ENCODE results near the gene PFKFB1.
"Not testable (repeated sequence)": the region's sequence is repeated elsewhere in the genome, so short reads cannot be mapped to it uniquely, and the experiment has no call there.

The PFKFB1 gene

DNA sequence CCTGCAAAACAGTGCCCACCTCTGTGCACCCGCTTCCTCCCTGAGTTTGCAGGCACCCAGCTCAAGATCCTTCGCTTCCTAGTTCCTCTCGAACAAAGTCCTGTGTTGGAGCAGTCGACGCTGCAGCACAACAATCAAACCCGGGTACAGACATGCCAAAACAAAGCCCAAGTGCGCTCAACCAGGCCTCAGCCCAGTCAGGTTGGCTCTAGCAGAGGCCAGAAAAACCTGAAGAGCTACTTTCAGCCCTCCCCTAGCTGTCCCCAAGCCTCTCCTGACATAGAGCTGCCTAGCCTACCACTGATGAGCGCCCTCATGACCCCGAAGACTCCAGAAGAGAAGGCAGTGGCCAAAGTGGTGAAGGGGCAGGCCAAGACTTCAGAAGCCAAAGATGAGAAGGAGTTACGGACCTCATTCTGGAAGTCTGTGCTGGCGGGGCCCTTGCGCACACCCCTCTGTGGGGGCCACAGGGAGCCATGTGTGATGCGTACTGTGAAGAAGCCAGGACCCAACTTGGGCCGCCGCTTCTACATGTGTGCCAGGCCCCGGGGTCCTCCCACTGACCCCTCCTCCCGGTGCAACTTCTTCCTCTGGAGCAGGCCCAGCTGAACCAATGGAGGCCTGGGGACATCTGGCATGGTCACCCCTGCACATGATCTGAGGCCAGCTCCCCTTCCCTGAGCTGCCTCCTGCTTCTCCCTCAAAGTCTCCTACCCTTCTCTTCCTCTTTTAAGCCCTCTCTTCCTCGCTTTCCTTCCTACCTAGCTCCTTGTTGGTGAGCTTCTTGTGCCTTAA, 13.0 kb upstream of the PFKFB1 start:
- Mint-ChIP-seq H3K27me3 (no peaks in the 10 kb centered on the region), H3K4me3 (no peak overlapping the region), H3K27ac (no peak overlapping the region), H3K36me3 (ENCODE audit: low read depth) (peaks cover 46% of the 10 kb centered on the region), H3K9me3 (no peaks in the 10 kb centered on the region), H3K4me1 (ENCODE audit: low read depth) (peaks cover 34% of the 10 kb centered on the region)

GRCh38 chrX:55005256-55005655, 11.3 kb upstream of the PFKFB1 start:
- no peaks in the 10 kb centered on the region for H3K9me3 Mint-ChIP-seq
- peaks cover 46% of the 10 kb centered on the region for H3K4me1 Mint-ChIP-seq (ENCODE audit: low read depth)
- no peaks in the 10 kb centered on the region for H3K27me3 Mint-ChIP-seq
- H3K27ac Mint-ChIP-seq: no peak overlapping the region
- peaks cover 49% of the 10 kb centered on the region for H3K36me3 Mint-ChIP-seq (ENCODE audit: low read depth)
- no peak overlapping the region for H3K4me3 Mint-ChIP-seq

- H3K27ac Mint-ChIP-seq: no peak overlapping the region
- H3K36me3 Mint-ChIP-seq (ENCODE audit: low read depth): peaks cover 49% of the 10 kb centered on the region
- no peak overlapping the region for H3K4me3 Mint-ChIP-seq
- no peaks in the 10 kb centered on the region for H3K27me3 Mint-ChIP-seq
- H3K9me3 Mint-ChIP-seq: no peaks in the 10 kb centered on the region
- H3K4me1 Mint-ChIP-seq (ENCODE audit: low read depth): peaks cover 43% of the 10 kb centered on the region
Observed at GRCh38 chrX:55004231-55004630, 10.2 kb upstream of the PFKFB1 start.

- H3K27ac Mint-ChIP-seq: peak within 1 kb of the TSS; percentile 88
- H3K4me3 Mint-ChIP-seq: peak within 1 kb of the TSS; percentile 91
- H3K4me1 Mint-ChIP-seq (ENCODE audit: low read depth): peaks cover 29% of the 10 kb centered on the region
- H3K27me3 Mint-ChIP-seq: no peaks in the 10 kb centered on the region
- H3K9me3 Mint-ChIP-seq: no peaks in the 10 kb centered on the region
- H3K36me3 Mint-ChIP-seq (ENCODE audit: low read depth): peaks cover 25% of the 10 kb centered on the region
Observed at GRCh38 chrX:54999717-55000598, 6.0 kb upstream of the PFKFB1 start, which contains the start of gene APEX2. Gene APEX2, plus strand, starts transcription at chrX:55000363. Its CDS starts 60 bp downstream, at chrX:55000423.

GRCh38 chrX:54995621-54996020, 1.6 kb upstream of the PFKFB1 start:
- no peak overlapping the region for H3K4me3 Mint-ChIP-seq
- no peaks in the 10 kb centered on the region for H3K4me1 Mint-ChIP-seq (ENCODE audit: low read depth)
- no peaks in the 10 kb centered on the region for H3K27me3 Mint-ChIP-seq
- H3K27ac Mint-ChIP-seq: no peak overlapping the region
- H3K36me3 Mint-ChIP-seq (ENCODE audit: low read depth): no peaks in the 10 kb centered on the region
- H3K9me3 Mint-ChIP-seq: no peaks in the 10 kb centered on the region

- H3K27me3 Mint-ChIP-seq: no peaks in the 10 kb centered on the region
- no peaks in the 10 kb centered on the region for H3K36me3 Mint-ChIP-seq (ENCODE audit: low read depth)
- H3K4me1 Mint-ChIP-seq (ENCODE audit: low read depth): no peaks in the 10 kb centered on the region
- H3K9me3 Mint-ChIP-seq: no peaks in the 10 kb centered on the region
- H3K27ac Mint-ChIP-seq: no peak overlapping the region
- no peak overlapping the region for H3K4me3 Mint-ChIP-seq
Observed at GRCh38 chrX:54994668-54995351, 822 bp upstream of the PFKFB1 start.

GRCh38 chrX:54992911-54993622, 921 bp downstream of the PFKFB1 start:
- no peaks in the 10 kb centered on the region for H3K4me1 Mint-ChIP-seq (ENCODE audit: low read depth)
- no peaks in the 10 kb centered on the region for H3K9me3 Mint-ChIP-seq
- H3K4me3 Mint-ChIP-seq: no peak overlapping the region
- no peaks in the 10 kb centered on the region for H3K27me3 Mint-ChIP-seq
- H3K27ac Mint-ChIP-seq: no peak overlapping the region
- H3K36me3 Mint-ChIP-seq (ENCODE audit: low read depth): no peaks in the 10 kb centered on the region

DNA sequence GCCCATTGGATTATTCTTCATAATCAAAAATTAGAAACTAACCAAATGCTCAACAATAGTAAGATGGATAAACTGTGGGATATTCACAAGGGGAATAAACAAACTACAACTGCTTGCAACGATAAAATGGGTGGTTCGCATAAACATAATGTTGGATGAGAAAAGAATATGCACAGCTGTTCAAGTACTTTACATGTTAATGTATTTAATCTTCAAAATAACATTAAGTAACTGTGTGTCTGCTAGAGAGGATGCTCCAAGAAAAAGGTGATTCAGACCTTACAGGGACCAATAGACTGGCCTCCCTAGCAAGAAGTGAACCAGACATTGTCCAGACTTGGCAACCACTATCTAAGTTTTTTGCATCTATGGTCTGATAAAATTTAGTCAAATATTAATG, 2.3 kb downstream of the PFKFB1 start:
- Mint-ChIP-seq H3K9me3 (no peaks in the 10 kb centered on the region), H3K36me3 (ENCODE audit: low read depth) (no peaks in the 10 kb centered on the region), H3K27ac (no peak overlapping the region), H3K27me3 (no peaks in the 10 kb centered on the region), H3K4me1 (ENCODE audit: low read depth) (no peaks in the 10 kb centered on the region), H3K4me3 (no peak overlapping the region)

DNA sequence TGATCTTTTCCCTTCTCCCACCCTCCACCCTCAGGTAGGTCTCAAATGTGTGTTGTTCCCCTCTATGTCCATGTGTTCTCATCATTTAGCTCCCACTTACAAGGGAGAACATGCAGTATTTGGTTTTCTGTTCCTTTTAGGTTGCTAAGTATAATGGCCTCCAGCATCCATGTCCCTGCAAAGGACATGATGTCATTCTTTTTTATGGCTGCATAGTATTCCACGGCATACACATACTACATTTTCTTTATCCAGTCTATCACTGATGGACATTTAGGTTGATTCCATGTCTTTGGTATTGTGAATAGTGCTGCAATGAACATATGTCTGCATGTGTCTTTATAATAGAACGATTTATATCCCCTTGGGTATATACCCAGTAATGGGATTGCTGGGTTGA, 10.7 kb downstream of the PFKFB1 start:
- H3K9me3 Mint-ChIP-seq; H3K27me3 Mint-ChIP-seq; H3K36me3 Mint-ChIP-seq (ENCODE audit: low read depth); H3K4me3 Mint-ChIP-seq; H3K27ac Mint-ChIP-seq; H3K4me1 Mint-ChIP-seq (ENCODE audit: low read depth): not testable (repeated sequence)

DNA sequence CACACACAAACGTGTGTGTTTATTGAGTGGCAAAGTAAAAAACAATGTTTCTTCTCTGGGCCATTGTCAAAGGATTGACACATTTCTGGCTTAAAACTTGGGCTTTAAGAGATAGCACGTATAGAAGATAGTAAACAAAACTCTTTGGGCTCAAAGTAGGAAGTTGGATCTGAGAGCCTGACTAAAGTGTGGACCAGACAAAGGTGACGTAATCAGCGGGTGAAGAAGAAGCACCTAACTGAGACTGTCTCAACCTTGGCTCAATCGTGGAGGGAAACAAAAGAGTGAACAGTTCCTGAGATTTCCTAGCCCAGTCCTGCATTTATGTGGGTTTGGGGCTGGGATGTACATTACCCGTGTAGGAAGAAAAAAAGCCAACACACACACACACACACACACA, 13.7 kb downstream of the PFKFB1 start:
- no peaks in the 10 kb centered on the region for H3K4me1 Mint-ChIP-seq (ENCODE audit: low read depth)
- no peaks in the 10 kb centered on the region for H3K36me3 Mint-ChIP-seq (ENCODE audit: low read depth)
- H3K9me3 Mint-ChIP-seq: no peaks in the 10 kb centered on the region
- H3K4me3 Mint-ChIP-seq: no peak overlapping the region
- no peaks in the 10 kb centered on the region for H3K27me3 Mint-ChIP-seq
- H3K27ac Mint-ChIP-seq: no peak overlapping the region

GRCh38 chrX:54979432-54979831, 14.6 kb downstream of the PFKFB1 start:
- Mint-ChIP-seq H3K4me3 (no peak overlapping the region), H3K4me1 (ENCODE audit: low read depth) (no peaks in the 10 kb centered on the region), H3K27ac (no peak overlapping the region), H3K27me3 (no peaks in the 10 kb centered on the region), H3K9me3 (no peaks in the 10 kb centered on the region), H3K36me3 (ENCODE audit: low read depth) (no peaks in the 10 kb centered on the region)

- Mint-ChIP-seq H3K27ac (no peak overlapping the region), H3K36me3 (ENCODE audit: low read depth) (no peaks in the 10 kb centered on the region), H3K27me3 (no peaks in the 10 kb centered on the region), H3K4me3 (no peak overlapping the region), H3K9me3 (no peaks in the 10 kb centered on the region), H3K4me1 (ENCODE audit: low read depth) (no peaks in the 10 kb centered on the region)
Observed at GRCh38 chrX:54978448-54978847, 15.5 kb downstream of the PFKFB1 start.

- H3K9me3 Mint-ChIP-seq: no peaks in the 10 kb centered on the region
- no peak overlapping the region for H3K27ac Mint-ChIP-seq
- no peaks in the 10 kb centered on the region for H3K36me3 Mint-ChIP-seq (ENCODE audit: low read depth)
- H3K4me3 Mint-ChIP-seq: no peak overlapping the region
- no peaks in the 10 kb centered on the region for H3K4me1 Mint-ChIP-seq (ENCODE audit: low read depth)
- H3K27me3 Mint-ChIP-seq: no peaks in the 10 kb centered on the region
Observed at GRCh38 chrX:54977387-54977786, 16.6 kb downstream of the PFKFB1 start.

GRCh38 chrX:54964766-54965497, 29.1 kb downstream of the PFKFB1 start:
- Mint-ChIP-seq H3K4me1 (ENCODE audit: low read depth) (peaks cover 22% of the 10 kb centered on the region), H3K27ac (peak overlapping the region; percentile 3), H3K36me3 (ENCODE audit: low read depth) (no peaks in the 10 kb centered on the region), H3K27me3 (no peaks in the 10 kb centered on the region), H3K4me3 (peak overlapping the region; percentile 6), H3K9me3 (no peaks in the 10 kb centered on the region)

Measured in stimulated activated naive CD8-positive, alpha-beta T cell treated with anti-CD3 and anti-CD28 coated beads, Interleukin-15, Interleukin-2, amounts not matched to agents 100 ng/mL and 50 ng/mL, for 24 hours (primary cell).